GM12864 (cell line): Measurements from ENCODE around the gene TBC1D1.

Experiments
- DNase-seq: peaks from one replicate; pipeline ENCODE4 v3.0.0-alpha.2; 2011; ENCODE audit warnings: low read depth
- H3K4me3 ChIP-seq: 2 replicates; pipeline ENCODE4 v1.5.1; 2011; ENCODE audit warnings: mild to moderate bottlenecking, low read depth, low read length, control low read depth
- CTCF ChIP-seq: IDR thresholded peaks from 2 replicates; pipeline ENCODE4 v1.5.1; 2011; ENCODE audit warnings: low read depth, mild to moderate bottlenecking, moderate library complexity, low read length, control low read depth, inconsistent platforms; ENCODE audit errors: missing control alignments

Gene TBC1D1

GRCh38 chr4:37980246-37980645 lies 89.4 kb downstream of the TBC1D1 start:
- no peak overlapping the region for H3K4me3 ChIP-seq
- DNase-seq: no peak
- no peak for TF ChIP-seq CTCF

GRCh38 chr4:37981425-37981824 lies 90.5 kb downstream of the TBC1D1 start:
- no peak overlapping the region for H3K4me3 ChIP-seq
- no peak for DNase-seq
- TF ChIP-seq CTCF: no peak

- H3K4me3 ChIP-seq: no peak overlapping the region
- no peak for DNase-seq
- TF ChIP-seq CTCF: no peak
Measured at GRCh38 chr4:37981844-37982720, 91.2 kb downstream of the TBC1D1 start.

- no peak overlapping the region for H3K4me3 ChIP-seq
- DNase-seq: no peak
- TF ChIP-seq CTCF: no peak
Measured at GRCh38 chr4:37982736-37983135, 91.9 kb downstream of the TBC1D1 start.

- no peak overlapping the region for H3K4me3 ChIP-seq
- DNase-seq: no peak
Measured at GRCh38 chr4:37983951-37984350, 93.1 kb downstream of the TBC1D1 start.

GRCh38 chr4:37985730-37986275 lies 94.9 kb downstream of the TBC1D1 start:
- TF ChIP-seq CTCF: no peak
- no peak for DNase-seq
- H3K4me3 ChIP-seq: no peak overlapping the region

More at GRCh38 chr4:37983951-37984350, 93.1 kb downstream of the TBC1D1 start:
- no peak for TF ChIP-seq CTCF

- no peak for TF ChIP-seq CTCF
- DNase-seq: no peak
- H3K4me3 ChIP-seq: no peak overlapping the region
Measured at GRCh38 chr4:37988670-37989069, 97.8 kb downstream of the TBC1D1 start.
